SK-N-SH (cell line): ENCODE measurements around the gene SDE2. TPM values are rescaled to one million over a fixed set of nuclear protein-coding genes. Genes with fewer than 3 reads are reported as not detected.

ENCODE experiments used
- CTCF ChIA-PET: fragments of 300-600, 350-600 bp; formaldehyde crosslinking; extraction: SDS; loops from one replicate; lab custom pipeline; 2021; lab: Yijun Ruan, JAX
- POLR2A ChIA-PET: fragments of 350-600 bp; sonication (Branson Sonifier 250); formaldehyde crosslinking; extraction: SDS; loops from one replicate; lab custom pipeline; 2020; ENCODE audit warnings: antibody characterized with exemption, inconsistent platforms; lab: Yijun Ruan, JAX
- DNase-seq: peaks from one replicate; pipeline ENCODE4 v3.0.0; 2012
- H2AFZ ChIP-seq: fragments of 200-600 bp; sonication (generic); 2 replicates; pipeline ENCODE4 v1.8.1; 2016; ENCODE audit warnings: antibody characterized with exemption, mild to moderate bottlenecking, low read depth
- H3F3A ChIP-seq: fragments of 200-600 bp; sonication (generic); replicated peaks from 2 replicates; pipeline ENCODE3; 2016; ENCODE audit warnings: antibody characterized with exemption, mild to moderate bottlenecking; ENCODE audit not compliant: insufficient read depth
- H3K27ac ChIP-seq, 2 experiments: fragments of 200-500 bp in 1 of 2; fragments of 200-600 bp in 1 of 2; sonication (Bioruptor generic) in 1 of 2; sonication (generic), shearing (Covaris generic) in 1 of 2; 2 replicates each; pipeline versions ENCODE4 v1.5.1 to v1.6.1; 2014 to 2016; ENCODE audit warnings: low read depth in 2 of 2, inconsistent platforms in 1 of 2, low read length in 1 of 2, mild to moderate bottlenecking in 1 of 2, mixed read lengths in 1 of 2
- H3K27me3 ChIP-seq: fragments of 200-600 bp; sonication (generic), shearing (Covaris generic); 2 replicates; pipeline ENCODE4 v1.6.1; 2016; ENCODE audit warnings: mixed run types; ENCODE audit not compliant: insufficient read depth
- H3K36me3 ChIP-seq, 2 experiments: fragments of 200-500 bp in 1 of 2; fragments of 200-600 bp in 1 of 2; sonication (Bioruptor generic) in 1 of 2; sonication (generic) in 1 of 2; replicated peaks in 1 of 2; 2 replicates each; pipeline versions ENCODE3 to v1.5.1; 2014 to 2016; ENCODE audit warnings: low read length in 1 of 2, mild to moderate bottlenecking in 1 of 2; ENCODE audit not compliant: insufficient read depth in 2 of 2, control insufficient read depth in 1 of 2
- H3K4me1 ChIP-seq, 2 experiments: fragments of 200-500 bp in 1 of 2; fragments of 200-600 bp in 1 of 2; sonication (Bioruptor generic) in 1 of 2; sonication (generic), shearing (Covaris generic) in 1 of 2; 2 replicates each; pipeline versions ENCODE4 v1.5.1 to v1.6.1; 2014 to 2016; ENCODE audit warnings: low read depth in 1 of 2, low read length in 1 of 2, mixed run types in 1 of 2; ENCODE audit not compliant: insufficient read depth in 2 of 2, control insufficient read depth in 1 of 2
- H3K4me2 ChIP-seq: fragments of 200-600 bp; sonication (generic), shearing (Covaris generic); 2 replicates; pipeline ENCODE4 v1.6.1; 2017; ENCODE audit warnings: mixed run types
- H3K4me3 ChIP-seq, 2 experiments: fragments of 200-500 bp in 1 of 2; fragments of 200-600 bp in 1 of 2; sonication (Bioruptor generic) in 1 of 2; sonication (generic), shearing (Covaris generic) in 1 of 2; 2 replicates each; pipeline versions ENCODE4 v1.5.1 to v1.8.1; 2014 to 2016; ENCODE audit warnings: low read depth in 2 of 2, inconsistent platforms in 1 of 2, low read length in 1 of 2, mild to moderate bottlenecking in 1 of 2, mixed read lengths in 1 of 2, moderate library complexity in 1 of 2
- H3K79me2 ChIP-seq: fragments of 200-600 bp; sonication (generic); 2 replicates; pipeline ENCODE4 v1.8.1; 2017; ENCODE audit warnings: mild to moderate bottlenecking; ENCODE audit not compliant: insufficient read depth
- H3K9ac ChIP-seq: fragments of 200-600 bp; sonication (generic); 2 replicates; pipeline ENCODE4 v1.6.1; 2017; ENCODE audit warnings: mixed run types
- H3K9me2 ChIP-seq: fragments of 200-600 bp; sonication (generic); 2 replicates; pipeline ENCODE4 v1.6.1; 2017; ENCODE audit warnings: mixed run types
- H3K9me3 ChIP-seq: fragments of 200-600 bp; sonication (generic); 2 replicates; pipeline ENCODE4 v1.6.1; 2017; ENCODE audit warnings: mixed run types, mild to moderate bottlenecking, moderate library complexity
- H4K20me1 ChIP-seq: fragments of 200-600 bp; sonication (generic); 2 replicates; pipeline ENCODE4 v1.6.1; 2017; ENCODE audit warnings: mild to moderate bottlenecking, mixed run types; ENCODE audit not compliant: insufficient read depth
- EP300 ChIP-seq, 2 experiments: IDR thresholded peaks; 2 replicates each; pipeline versions ENCODE4 v1.4.0 to v1.6.1; 2012; ENCODE audit warnings: borderline replicate concordance in 1 of 2, low read depth in 1 of 2, low read length in 1 of 2
- FOSL2 ChIP-seq: IDR thresholded peaks from 2 replicates; pipeline ENCODE4 v1.4.0; 2012; ENCODE audit warnings: low read depth, mild to moderate bottlenecking, moderate library complexity, borderline replicate concordance
- FOXM1 ChIP-seq: IDR thresholded peaks from 2 replicates; pipeline ENCODE4 v1.4.0; 2012; ENCODE audit warnings: low read depth, mild to moderate bottlenecking
- GABPA ChIP-seq: IDR thresholded peaks from 2 replicates; pipeline ENCODE4 v1.4.0; 2012; ENCODE audit warnings: low read depth, mild to moderate bottlenecking
- GATA2 ChIP-seq: sonication (generic); formaldehyde crosslinking; IDR thresholded peaks from 2 replicates; pipeline ENCODE4 v1.5.0; 2020; ENCODE audit warnings: mild to moderate bottlenecking, missing genetic modification reagents
- JUND ChIP-seq: IDR thresholded peaks from 2 replicates; pipeline ENCODE4 v1.4.0; 2012
- MEF2A ChIP-seq: IDR thresholded peaks from 2 replicates; pipeline ENCODE4 v1.4.0; 2012; ENCODE audit warnings: low read depth, borderline replicate concordance
- NRF1 ChIP-seq: IDR thresholded peaks from 2 replicates; pipeline ENCODE4 v1.6.1; 2012; ENCODE audit warnings: low read depth, mild to moderate bottlenecking, low read length
- RAD21 ChIP-seq: IDR thresholded peaks from 2 replicates; pipeline ENCODE4 v1.6.1; 2012; ENCODE audit warnings: mild to moderate bottlenecking, low read length
- RCOR1 ChIP-seq: fragments of 150-350 bp; IDR thresholded peaks from 2 replicates; pipeline ENCODE4 v1.6.1; 2017; ENCODE audit warnings: antibody characterized with exemption, low read length
- RXRA ChIP-seq: IDR thresholded peaks from 2 replicates; pipeline ENCODE4 v1.4.0; 2012; ENCODE audit warnings: low read depth, mild to moderate bottlenecking, borderline replicate concordance
- SMC3 ChIP-seq: IDR thresholded peaks from 2 replicates; pipeline ENCODE4 v1.6.1; 2012; ENCODE audit warnings: low read depth, low read length, improper control_type of control experiment
- TAF1 ChIP-seq: IDR thresholded peaks from 2 replicates; pipeline ENCODE4 v1.6.1; 2012; ENCODE audit warnings: low read depth, mild to moderate bottlenecking, low read length, moderate library complexity, borderline replicate concordance
- TCF12 ChIP-seq: IDR thresholded peaks from 2 replicates; pipeline ENCODE4 v1.4.0; 2012
- WGBS: methylation state at CpG from one replicate; pipeline ENCODE4 v1.1.6; 2017; ENCODE audit warnings: low lambda C conversion rate; 5-methylcytosine and 5-hydroxymethylcytosine counted together
- polyA plus RNA-seq, 3 experiments: library from polyadenylated mRNA; depleted of rRNA; stranded (reverse); fragments of >200 nt; gene quantifications; 2 replicates each; pipeline ENCODE4 v1.2.3, GENCODE V29; 2012
- TF ChIP-seq, protein P1 (sequence below): fragments of 150-350 bp; IDR thresholded peaks from 2 replicates; pipeline ENCODE4 v1.6.1; 2016; ENCODE audit warnings: mild to moderate bottlenecking, low read depth, low read length
- TF ChIP-seq, protein P2 (sequence below): IDR thresholded peaks from 2 replicates; pipeline ENCODE4 v1.4.0; 2012; ENCODE audit warnings: low read depth, borderline replicate concordance
- TF ChIP-seq, protein P3 (sequence below): fragments of 150-350 bp; IDR thresholded peaks from 2 replicates; pipeline ENCODE4 v1.6.1; 2017; ENCODE audit warnings: antibody characterized with exemption, low read length, low read depth, borderline replicate concordance
- TF ChIP-seq, protein P4 (sequence below): fragments of 200-600 bp; sonication (generic); IDR thresholded peaks from 2 replicates; pipeline ENCODE4 v1.6.1; 2017; ENCODE audit warnings: antibody characterized with exemption, mild to moderate bottlenecking, moderate library complexity
- TF ChIP-seq, protein P5 (sequence below): IDR thresholded peaks from 2 replicates; pipeline ENCODE4 v1.4.0; 2012; ENCODE audit warnings: low read depth

SDE2 gene
- polyA plus RNA-seq, 1 of the 3 experiments (the other 2 are of a cell fraction): 10.1 TPM

DNA sequence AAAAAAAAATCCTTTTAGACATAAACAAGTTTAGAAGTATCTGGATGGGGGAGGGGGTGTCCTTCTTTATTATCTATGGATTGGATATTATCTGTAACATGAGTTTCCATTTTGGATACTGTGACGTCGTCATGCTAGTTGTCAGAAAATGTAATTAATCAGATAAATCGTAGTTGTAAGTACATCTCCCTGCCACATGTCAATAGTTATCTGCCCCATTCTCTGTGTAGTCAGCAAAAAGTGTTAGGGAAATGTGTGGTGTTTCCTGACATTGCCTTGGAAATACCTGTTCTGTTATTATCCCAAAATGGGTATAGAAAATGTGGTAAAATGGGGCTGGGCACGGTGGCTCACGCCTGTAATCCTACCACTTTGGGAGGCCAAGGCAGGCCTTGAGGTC lies 24.6 kb upstream of the SDE2 start:
- POLR2A ChIA-PET: no interaction called here
- Histone ChIP-seq H3K36me3 (no peaks in the 10 kb centered on the region), H3K4me3 (no peak overlapping the region), H3K9me3 (no peaks in the 10 kb centered on the region), H3K79me2 (no peaks in the 10 kb centered on the region), H3K9me2 (no peaks in the 10 kb centered on the region), H3K9ac (no peak overlapping the region), H2AFZ (no peak overlapping the region), H3K4me2 (no peak overlapping the region), H3K27me3 (no peaks in the 10 kb centered on the region), H3K4me1 (no peaks in the 10 kb centered on the region), H4K20me1 (no peaks in the 10 kb centered on the region), H3F3A (no peaks in the 10 kb centered on the region), H3K27ac (no peak overlapping the region)
- TF ChIP-seq SMC3 (no peak), RCOR1 (no peak), FOXM1 (no peak), EP300 (IDR thresholded peaks at IDR 0.05; ENCODE audit: borderline replicate concordance in 1 of 2, low read depth in 1 of 2, low read length in 1 of 2) (no peak), JUND (no peak), TCF12 (no peak), TAF1 (no peak), MEF2A (no peak), RAD21 (no peak), FOSL2 (no peak), NRF1 (no peak), GATA2 (no peak), GABPA (no peak), RXRA (no peak)
- TF ChIP-seq, protein P1, sequence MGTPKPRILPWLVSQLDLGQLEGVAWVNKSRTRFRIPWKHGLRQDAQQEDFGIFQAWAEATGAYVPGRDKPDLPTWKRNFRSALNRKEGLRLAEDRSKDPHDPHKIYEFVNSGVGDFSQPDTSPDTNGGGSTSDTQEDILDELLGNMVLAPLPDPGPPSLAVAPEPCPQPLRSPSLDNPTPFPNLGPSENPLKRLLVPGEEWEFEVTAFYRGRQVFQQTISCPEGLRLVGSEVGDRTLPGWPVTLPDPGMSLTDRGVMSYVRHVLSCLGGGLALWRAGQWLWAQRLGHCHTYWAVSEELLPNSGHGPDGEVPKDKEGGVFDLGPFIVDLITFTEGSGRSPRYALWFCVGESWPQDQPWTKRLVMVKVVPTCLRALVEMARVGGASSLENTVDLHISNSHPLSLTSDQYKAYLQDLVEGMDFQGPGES: no peak
- TF ChIP-seq, protein P2, sequence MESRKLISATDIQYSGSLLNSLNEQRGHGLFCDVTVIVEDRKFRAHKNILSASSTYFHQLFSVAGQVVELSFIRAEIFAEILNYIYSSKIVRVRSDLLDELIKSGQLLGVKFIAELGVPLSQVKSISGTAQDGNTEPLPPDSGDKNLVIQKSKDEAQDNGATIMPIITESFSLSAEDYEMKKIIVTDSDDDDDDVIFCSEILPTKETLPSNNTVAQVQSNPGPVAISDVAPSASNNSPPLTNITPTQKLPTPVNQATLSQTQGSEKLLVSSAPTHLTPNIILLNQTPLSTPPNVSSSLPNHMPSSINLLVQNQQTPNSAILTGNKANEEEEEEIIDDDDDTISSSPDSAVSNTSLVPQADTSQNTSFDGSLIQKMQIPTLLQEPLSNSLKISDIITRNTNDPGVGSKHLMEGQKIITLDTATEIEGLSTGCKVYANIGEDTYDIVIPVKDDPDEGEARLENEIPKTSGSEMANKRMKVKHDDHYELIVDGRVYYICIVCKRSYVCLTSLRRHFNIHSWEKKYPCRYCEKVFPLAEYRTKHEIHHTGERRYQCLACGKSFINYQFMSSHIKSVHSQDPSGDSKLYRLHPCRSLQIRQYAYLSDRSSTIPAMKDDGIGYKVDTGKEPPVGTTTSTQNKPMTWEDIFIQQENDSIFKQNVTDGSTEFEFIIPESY: no peak
- TF ChIP-seq, protein P3, sequence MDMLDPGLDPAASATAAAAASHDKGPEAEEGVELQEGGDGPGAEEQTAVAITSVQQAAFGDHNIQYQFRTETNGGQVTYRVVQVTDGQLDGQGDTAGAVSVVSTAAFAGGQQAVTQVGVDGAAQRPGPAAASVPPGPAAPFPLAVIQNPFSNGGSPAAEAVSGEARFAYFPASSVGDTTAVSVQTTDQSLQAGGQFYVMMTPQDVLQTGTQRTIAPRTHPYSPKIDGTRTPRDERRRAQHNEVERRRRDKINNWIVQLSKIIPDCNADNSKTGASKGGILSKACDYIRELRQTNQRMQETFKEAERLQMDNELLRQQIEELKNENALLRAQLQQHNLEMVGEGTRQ: no peak
- TF ChIP-seq, protein P4, sequence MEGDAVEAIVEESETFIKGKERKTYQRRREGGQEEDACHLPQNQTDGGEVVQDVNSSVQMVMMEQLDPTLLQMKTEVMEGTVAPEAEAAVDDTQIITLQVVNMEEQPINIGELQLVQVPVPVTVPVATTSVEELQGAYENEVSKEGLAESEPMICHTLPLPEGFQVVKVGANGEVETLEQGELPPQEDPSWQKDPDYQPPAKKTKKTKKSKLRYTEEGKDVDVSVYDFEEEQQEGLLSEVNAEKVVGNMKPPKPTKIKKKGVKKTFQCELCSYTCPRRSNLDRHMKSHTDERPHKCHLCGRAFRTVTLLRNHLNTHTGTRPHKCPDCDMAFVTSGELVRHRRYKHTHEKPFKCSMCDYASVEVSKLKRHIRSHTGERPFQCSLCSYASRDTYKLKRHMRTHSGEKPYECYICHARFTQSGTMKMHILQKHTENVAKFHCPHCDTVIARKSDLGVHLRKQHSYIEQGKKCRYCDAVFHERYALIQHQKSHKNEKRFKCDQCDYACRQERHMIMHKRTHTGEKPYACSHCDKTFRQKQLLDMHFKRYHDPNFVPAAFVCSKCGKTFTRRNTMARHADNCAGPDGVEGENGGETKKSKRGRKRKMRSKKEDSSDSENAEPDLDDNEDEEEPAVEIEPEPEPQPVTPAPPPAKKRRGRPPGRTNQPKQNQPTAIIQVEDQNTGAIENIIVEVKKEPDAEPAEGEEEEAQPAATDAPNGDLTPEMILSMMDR: no peak
- TF ChIP-seq, protein P5, sequence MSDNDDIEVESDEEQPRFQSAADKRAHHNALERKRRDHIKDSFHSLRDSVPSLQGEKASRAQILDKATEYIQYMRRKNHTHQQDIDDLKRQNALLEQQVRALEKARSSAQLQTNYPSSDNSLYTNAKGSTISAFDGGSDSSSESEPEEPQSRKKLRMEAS: no peak
- WGBS: 62% methylated on average over 5 of the region's 5 CpGs
- CTCF ChIA-PET: no interaction called here
- peak; percentile 25 for DNase-seq
